WI38 (cell line): ENCODE results near the gene EEF1AKMT4.

Source experiments
- H3K4me3 ChIP-seq: 2 replicates; pipeline ENCODE4 v1.5.1; 2011; ENCODE audit warnings: low read depth, mild to moderate bottlenecking, control low read depth, low read length
- TF ChIP-seq, protein P1 (sequence below): IDR thresholded peaks from 2 replicates; pipeline ENCODE4 v1.5.1; 2012; ENCODE audit warnings: low read depth, mild to moderate bottlenecking, control low read depth, low read length

Gene EEF1AKMT4

DNA sequence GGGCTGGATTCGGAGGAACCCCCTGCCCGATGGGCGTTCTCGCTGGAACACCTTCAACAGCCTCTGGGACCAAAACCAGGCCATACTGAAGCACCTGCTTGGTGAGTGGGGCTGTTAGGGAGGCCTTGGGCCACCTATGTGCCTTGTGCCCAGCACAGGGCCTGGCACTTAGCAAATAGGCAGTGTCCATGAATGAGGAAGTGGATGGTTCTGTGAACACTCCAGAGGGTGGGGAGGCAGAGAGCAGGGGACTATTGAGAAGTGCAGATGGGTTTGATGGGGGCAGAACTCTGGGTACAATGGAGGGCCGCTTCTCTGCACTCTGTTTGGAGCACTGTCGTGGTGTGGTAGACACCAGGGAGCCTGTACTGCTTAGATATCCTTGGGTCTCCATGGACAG, 27.9 kb downstream of the EEF1AKMT4 start:
- TF ChIP-seq, protein P1, sequence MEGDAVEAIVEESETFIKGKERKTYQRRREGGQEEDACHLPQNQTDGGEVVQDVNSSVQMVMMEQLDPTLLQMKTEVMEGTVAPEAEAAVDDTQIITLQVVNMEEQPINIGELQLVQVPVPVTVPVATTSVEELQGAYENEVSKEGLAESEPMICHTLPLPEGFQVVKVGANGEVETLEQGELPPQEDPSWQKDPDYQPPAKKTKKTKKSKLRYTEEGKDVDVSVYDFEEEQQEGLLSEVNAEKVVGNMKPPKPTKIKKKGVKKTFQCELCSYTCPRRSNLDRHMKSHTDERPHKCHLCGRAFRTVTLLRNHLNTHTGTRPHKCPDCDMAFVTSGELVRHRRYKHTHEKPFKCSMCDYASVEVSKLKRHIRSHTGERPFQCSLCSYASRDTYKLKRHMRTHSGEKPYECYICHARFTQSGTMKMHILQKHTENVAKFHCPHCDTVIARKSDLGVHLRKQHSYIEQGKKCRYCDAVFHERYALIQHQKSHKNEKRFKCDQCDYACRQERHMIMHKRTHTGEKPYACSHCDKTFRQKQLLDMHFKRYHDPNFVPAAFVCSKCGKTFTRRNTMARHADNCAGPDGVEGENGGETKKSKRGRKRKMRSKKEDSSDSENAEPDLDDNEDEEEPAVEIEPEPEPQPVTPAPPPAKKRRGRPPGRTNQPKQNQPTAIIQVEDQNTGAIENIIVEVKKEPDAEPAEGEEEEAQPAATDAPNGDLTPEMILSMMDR, result no peak
- H3K4me3 ChIP-seq, result no peak overlapping the region

DNA sequence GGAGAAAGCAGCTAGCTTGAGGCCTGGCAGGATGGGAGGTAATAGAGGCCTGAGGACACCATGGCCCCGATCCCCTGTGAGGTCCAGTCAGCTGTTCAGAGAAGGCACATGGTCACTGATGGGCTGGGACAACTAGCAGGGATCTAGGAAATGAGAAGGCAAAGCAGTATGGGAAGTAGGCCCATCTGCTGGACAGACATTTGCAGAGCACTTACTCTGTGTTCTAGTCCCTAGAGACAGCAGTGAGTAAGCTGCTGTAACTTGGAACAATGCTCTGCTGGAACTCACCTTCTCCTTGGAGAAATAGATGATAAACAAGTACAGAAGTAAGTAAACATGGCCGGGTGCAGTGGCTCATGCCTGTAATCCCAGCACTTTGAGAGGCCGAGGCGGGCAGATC, 33.5 kb downstream of the EEF1AKMT4 start:
- H3K4me3 ChIP-seq, result no peak overlapping the region
- TF ChIP-seq, protein P1, result no peak

DNA sequence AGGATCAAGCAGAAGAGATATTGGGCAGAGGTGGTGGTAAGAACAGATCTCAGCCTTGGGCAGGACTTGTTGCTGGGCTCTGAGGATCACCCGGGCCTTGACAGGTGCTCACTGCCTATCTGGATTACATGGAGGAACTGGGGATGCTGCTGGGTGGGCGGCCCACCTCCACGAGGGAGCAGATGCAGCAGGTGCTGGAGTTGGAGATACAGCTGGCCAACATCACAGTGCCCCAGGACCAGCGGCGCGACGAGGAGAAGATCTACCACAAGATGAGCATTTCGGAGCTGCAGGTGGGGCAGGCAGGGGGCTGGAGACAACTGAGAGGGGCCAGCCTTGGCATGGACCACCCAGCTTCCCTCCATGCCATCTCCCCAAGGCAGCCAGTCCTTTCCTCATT, 34.2 kb downstream of the EEF1AKMT4 start:
- TF ChIP-seq, protein P1, result no peak
- no peak overlapping the region for H3K4me3 ChIP-seq

GRCh38 chr3:184284696-184285095, 35.2 kb downstream of the EEF1AKMT4 start:
- no peak overlapping the region for H3K4me3 ChIP-seq
- TF ChIP-seq, protein P1, result peak; percentile 38; the same call in 1 of the 2 replicates

DNA sequence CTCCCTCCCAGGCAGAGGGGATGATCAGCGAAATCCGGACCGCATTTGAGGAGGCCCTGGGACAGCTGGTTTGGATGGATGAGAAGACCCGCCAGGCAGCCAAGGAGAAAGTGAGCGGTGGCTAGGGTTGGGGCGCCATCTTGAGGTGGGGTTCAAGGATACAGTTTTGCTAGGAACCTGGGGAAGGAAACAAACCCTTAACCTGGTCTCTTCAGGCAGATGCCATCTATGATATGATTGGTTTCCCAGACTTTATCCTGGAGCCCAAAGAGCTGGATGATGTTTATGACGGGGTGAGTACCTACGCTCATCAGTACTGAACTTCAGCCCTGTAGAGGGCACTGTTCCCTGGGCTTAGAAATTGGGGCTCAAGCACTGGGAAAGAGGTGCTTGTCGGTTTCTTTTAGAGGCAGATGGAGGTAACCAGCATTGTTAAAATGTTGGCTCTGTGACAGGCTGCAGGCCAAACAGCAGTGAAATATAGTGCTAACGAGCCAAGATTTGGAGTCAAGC, 40.0 kb downstream of the EEF1AKMT4 start:
- no peak overlapping the region for H3K4me3 ChIP-seq
- TF ChIP-seq, protein P1, result peak; percentile 59

GRCh38 chr3:184290331-184290730, 40.9 kb downstream of the EEF1AKMT4 start:
- no peak overlapping the region for H3K4me3 ChIP-seq
- TF ChIP-seq, protein P1, result no peak

- H3K4me3 ChIP-seq, result no peak overlapping the region
- TF ChIP-seq, protein P1, result no peak
Observed at GRCh38 chr3:184291044-184291737, 41.7 kb downstream of the EEF1AKMT4 start.
